Liver (tissue), 3 donors: ENCODE measurements around the gene PRC1.

ENCODE experiments used
- EGR1 ChIP-seq, 2 donors: IDR thresholded peaks; 2 replicates each; pipeline ENCODE4 v1.6.1; 2016 to 2018; ENCODE audit warnings: antibody characterized with exemption in 2 of 2, low read depth in 2 of 2
- FOXA2 ChIP-seq: IDR thresholded peaks from 2 replicates; pipeline ENCODE4 v1.6.1; 2016; ENCODE audit warnings: antibody characterized with exemption
- GABPA ChIP-seq, 2 donors: IDR thresholded peaks in 1 of 2; conservative IDR thresholded peaks in 1 of 2; 2 replicates each; pipeline ENCODE4 v1.6.1; 2016; ENCODE audit warnings: antibody characterized with exemption in 2 of 2, mild to moderate bottlenecking in 1 of 2, moderate library complexity in 1 of 2
- HNF4A ChIP-seq, 2 donors: conservative IDR thresholded peaks; 2 replicates each; pipeline ENCODE4 v1.6.1; 2016; ENCODE audit warnings: antibody characterized with exemption in 2 of 2, mild to moderate bottlenecking in 2 of 2
- JUND ChIP-seq, 2 donors: IDR thresholded peaks; 2 replicates each; pipeline ENCODE4 v1.6.1; 2016; ENCODE audit warnings: antibody characterized with exemption in 2 of 2
- RAD21 ChIP-seq, 2 donors: IDR thresholded peaks; 2 replicates each; pipeline ENCODE4 v1.6.1; 2016; ENCODE audit warnings: antibody characterized with exemption in 2 of 2, mild to moderate bottlenecking in 2 of 2
- YY1 ChIP-seq: IDR thresholded peaks from 2 replicates; pipeline ENCODE4 v1.6.1; 2016; ENCODE audit warnings: antibody characterized with exemption, mild to moderate bottlenecking
- TF ChIP-seq, protein P1 (sequence below): IDR thresholded peaks from 2 replicates; pipeline ENCODE4 v1.6.1; 2016; ENCODE audit warnings: antibody characterized with exemption
- TF ChIP-seq, protein P2 (sequence below): IDR thresholded peaks from 2 replicates; pipeline ENCODE4 v1.6.1; 2016; ENCODE audit warnings: antibody characterized with exemption, mild to moderate bottlenecking
- TF ChIP-seq, protein P3 (sequence below): fragments of 150-350 bp; IDR thresholded peaks from 2 replicates; pipeline ENCODE4 v1.5.1; 2017; ENCODE audit warnings: improper control_type of control experiment, low read depth, low read length; ENCODE audit not compliant: missing input control
- TF ChIP-seq, protein P4 (sequence below): IDR thresholded peaks from 2 replicates; pipeline ENCODE4 v1.6.1; 2016; ENCODE audit warnings: antibody characterized with exemption
- TF ChIP-seq, protein P5 (sequence below): IDR thresholded peaks from 2 replicates; pipeline ENCODE4 v1.6.1; 2016; ENCODE audit warnings: antibody characterized with exemption
- donor health status: healthy.
- donor health status: healthy.

DNA sequence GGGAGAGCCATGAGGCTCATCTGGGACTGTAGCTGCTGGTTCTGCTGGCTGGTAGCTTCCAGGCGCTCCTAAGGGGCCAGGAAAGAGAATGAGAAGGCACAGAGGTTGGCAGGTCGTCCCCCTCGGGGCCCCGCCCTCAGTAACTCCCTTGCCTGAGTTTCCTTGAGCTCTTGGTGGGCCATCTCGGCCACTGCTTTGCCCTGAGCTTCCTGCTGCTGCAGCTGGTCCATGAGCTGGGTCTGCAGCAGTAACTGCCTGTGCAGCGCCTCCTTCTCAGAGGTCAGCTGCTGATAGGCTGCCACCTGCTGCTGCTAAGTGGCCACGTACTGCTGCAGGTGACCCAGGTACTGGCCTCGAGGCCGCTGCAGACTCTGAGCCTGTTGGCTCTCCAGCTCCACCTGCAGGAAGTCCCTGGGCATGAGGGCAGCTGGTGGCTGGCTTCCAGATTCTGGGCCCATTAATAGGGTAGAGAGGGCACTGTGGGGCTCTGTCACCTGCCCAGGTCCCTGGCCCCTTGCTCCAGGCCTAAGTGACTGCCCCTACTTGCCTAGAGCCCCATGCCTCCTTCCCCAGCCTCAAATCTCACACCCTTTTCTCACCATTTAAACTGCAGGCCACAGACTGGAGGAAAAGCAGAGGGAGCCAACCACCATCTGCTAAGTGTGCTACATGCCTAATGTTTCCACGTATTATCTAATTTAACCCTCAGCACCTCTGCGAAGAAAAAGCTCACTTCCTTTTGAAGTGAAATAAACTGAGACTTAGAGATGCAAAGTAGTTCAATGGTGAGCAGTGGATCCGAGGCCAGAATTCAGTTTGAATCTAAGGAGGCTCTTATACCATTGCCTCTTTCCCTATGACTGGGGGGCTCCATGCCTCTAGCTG lies 38.8 kb upstream of the PRC1 start:
- TF ChIP-seq RAD21 (IDR thresholded peaks at IDR 0.05): peak; percentile 74 to 84
- TF ChIP-seq, protein P1, sequence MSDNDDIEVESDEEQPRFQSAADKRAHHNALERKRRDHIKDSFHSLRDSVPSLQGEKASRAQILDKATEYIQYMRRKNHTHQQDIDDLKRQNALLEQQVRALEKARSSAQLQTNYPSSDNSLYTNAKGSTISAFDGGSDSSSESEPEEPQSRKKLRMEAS: peak; percentile 27
- TF ChIP-seq YY1: no peak
- TF ChIP-seq, protein P2, sequence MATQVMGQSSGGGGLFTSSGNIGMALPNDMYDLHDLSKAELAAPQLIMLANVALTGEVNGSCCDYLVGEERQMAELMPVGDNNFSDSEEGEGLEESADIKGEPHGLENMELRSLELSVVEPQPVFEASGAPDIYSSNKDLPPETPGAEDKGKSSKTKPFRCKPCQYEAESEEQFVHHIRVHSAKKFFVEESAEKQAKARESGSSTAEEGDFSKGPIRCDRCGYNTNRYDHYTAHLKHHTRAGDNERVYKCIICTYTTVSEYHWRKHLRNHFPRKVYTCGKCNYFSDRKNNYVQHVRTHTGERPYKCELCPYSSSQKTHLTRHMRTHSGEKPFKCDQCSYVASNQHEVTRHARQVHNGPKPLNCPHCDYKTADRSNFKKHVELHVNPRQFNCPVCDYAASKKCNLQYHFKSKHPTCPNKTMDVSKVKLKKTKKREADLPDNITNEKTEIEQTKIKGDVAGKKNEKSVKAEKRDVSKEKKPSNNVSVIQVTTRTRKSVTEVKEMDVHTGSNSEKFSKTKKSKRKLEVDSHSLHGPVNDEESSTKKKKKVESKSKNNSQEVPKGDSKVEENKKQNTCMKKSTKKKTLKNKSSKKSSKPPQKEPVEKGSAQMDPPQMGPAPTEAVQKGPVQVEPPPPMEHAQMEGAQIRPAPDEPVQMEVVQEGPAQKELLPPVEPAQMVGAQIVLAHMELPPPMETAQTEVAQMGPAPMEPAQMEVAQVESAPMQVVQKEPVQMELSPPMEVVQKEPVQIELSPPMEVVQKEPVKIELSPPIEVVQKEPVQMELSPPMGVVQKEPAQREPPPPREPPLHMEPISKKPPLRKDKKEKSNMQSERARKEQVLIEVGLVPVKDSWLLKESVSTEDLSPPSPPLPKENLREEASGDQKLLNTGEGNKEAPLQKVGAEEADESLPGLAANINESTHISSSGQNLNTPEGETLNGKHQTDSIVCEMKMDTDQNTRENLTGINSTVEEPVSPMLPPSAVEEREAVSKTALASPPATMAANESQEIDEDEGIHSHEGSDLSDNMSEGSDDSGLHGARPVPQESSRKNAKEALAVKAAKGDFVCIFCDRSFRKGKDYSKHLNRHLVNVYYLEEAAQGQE: no peak
- TF ChIP-seq, protein P3, sequence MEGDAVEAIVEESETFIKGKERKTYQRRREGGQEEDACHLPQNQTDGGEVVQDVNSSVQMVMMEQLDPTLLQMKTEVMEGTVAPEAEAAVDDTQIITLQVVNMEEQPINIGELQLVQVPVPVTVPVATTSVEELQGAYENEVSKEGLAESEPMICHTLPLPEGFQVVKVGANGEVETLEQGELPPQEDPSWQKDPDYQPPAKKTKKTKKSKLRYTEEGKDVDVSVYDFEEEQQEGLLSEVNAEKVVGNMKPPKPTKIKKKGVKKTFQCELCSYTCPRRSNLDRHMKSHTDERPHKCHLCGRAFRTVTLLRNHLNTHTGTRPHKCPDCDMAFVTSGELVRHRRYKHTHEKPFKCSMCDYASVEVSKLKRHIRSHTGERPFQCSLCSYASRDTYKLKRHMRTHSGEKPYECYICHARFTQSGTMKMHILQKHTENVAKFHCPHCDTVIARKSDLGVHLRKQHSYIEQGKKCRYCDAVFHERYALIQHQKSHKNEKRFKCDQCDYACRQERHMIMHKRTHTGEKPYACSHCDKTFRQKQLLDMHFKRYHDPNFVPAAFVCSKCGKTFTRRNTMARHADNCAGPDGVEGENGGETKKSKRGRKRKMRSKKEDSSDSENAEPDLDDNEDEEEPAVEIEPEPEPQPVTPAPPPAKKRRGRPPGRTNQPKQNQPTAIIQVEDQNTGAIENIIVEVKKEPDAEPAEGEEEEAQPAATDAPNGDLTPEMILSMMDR: peak; percentile 71
- TF ChIP-seq, protein P4, sequence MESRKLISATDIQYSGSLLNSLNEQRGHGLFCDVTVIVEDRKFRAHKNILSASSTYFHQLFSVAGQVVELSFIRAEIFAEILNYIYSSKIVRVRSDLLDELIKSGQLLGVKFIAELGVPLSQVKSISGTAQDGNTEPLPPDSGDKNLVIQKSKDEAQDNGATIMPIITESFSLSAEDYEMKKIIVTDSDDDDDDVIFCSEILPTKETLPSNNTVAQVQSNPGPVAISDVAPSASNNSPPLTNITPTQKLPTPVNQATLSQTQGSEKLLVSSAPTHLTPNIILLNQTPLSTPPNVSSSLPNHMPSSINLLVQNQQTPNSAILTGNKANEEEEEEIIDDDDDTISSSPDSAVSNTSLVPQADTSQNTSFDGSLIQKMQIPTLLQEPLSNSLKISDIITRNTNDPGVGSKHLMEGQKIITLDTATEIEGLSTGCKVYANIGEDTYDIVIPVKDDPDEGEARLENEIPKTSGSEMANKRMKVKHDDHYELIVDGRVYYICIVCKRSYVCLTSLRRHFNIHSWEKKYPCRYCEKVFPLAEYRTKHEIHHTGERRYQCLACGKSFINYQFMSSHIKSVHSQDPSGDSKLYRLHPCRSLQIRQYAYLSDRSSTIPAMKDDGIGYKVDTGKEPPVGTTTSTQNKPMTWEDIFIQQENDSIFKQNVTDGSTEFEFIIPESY: no peak
- TF ChIP-seq, protein P5, sequence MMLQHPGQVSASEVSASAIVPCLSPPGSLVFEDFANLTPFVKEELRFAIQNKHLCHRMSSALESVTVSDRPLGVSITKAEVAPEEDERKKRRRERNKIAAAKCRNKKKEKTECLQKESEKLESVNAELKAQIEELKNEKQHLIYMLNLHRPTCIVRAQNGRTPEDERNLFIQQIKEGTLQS: no peak
- no peak for TF ChIP-seq GABPA (IDR thresholded peaks at IDR 0.05 in 1 of 2, conservative IDR thresholded peaks at IDR 0.05 in 1 of 2)
- TF ChIP-seq JUND (IDR thresholded peaks at IDR 0.05): no peak
- no peak for TF ChIP-seq FOXA2
- TF ChIP-seq HNF4A (conservative IDR thresholded peaks at IDR 0.05): peak in 1 of 2 donors; percentile 25
- TF ChIP-seq EGR1 (IDR thresholded peaks at IDR 0.05; ENCODE audit: low read depth in 2 of 2): no peak
